ENCODE data around the gene EIF2B1.

EIF2B1 gene

DNA sequence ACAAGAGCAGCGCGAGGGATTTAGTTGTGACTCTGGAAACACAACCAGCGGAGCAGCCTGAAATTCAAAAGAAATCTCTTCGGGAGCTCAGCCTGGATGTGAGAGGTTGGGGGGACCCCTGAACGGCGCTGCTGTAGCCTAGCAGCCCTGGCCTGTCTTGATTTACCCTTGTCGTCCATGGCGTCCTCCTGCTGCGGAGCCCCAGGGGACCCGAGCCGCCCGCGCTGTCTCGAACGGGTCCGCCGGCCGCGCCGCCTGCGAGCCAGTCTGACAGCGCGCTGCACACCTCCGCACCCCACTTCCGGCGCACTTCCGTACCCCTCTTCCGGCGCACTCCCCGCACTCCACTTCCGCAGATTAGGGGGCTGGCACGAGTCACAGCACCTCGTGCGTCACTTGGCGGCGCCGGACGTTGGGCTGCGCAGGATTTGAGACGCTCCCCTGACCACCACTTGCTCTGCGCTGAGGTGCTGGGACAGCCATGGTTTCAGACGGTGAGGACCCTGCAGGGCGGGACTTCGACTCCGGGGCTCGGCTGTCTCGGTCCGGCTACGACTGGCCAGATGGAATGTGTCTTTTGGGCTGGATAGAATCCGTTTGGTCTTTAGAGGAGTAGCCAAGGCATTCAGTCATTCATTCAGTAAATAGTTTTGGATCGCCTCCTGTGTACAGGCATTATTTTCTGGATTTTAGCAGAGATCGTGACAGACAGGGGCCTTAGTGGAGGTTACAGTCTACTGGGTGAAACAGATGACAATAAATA is at the start of gene EIF2B1, which contains the start of gene GTF2H3:
Gene EIF2B1, minus strand, starts transcription at position 308 of the 763 bp plus-strand sequence. Its CDS starts 129 bp downstream, at position 179.
Gene GTF2H3, plus strand, starts transcription at position 451 of the 763 bp plus-strand sequence. Its CDS starts 31 bp downstream, at position 482.
- peak within 1 kb of the TSS; percentile 96 for H3K4me3 ChIP-seq (ENCODE audit: low read depth, low read length)
- TF ChIP-seq, protein P1, sequence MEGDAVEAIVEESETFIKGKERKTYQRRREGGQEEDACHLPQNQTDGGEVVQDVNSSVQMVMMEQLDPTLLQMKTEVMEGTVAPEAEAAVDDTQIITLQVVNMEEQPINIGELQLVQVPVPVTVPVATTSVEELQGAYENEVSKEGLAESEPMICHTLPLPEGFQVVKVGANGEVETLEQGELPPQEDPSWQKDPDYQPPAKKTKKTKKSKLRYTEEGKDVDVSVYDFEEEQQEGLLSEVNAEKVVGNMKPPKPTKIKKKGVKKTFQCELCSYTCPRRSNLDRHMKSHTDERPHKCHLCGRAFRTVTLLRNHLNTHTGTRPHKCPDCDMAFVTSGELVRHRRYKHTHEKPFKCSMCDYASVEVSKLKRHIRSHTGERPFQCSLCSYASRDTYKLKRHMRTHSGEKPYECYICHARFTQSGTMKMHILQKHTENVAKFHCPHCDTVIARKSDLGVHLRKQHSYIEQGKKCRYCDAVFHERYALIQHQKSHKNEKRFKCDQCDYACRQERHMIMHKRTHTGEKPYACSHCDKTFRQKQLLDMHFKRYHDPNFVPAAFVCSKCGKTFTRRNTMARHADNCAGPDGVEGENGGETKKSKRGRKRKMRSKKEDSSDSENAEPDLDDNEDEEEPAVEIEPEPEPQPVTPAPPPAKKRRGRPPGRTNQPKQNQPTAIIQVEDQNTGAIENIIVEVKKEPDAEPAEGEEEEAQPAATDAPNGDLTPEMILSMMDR (IDR thresholded peaks at IDR 0.05; ENCODE audit: low read depth, low read length), result no peak
- in situ Hi-C loops (cut with HindIII; ENCODE audit: low sequenced_read_pairs), result no loop called here
- peak; percentile 97 for DNase-seq (ENCODE audit: low read depth, low spot score)

DNA sequence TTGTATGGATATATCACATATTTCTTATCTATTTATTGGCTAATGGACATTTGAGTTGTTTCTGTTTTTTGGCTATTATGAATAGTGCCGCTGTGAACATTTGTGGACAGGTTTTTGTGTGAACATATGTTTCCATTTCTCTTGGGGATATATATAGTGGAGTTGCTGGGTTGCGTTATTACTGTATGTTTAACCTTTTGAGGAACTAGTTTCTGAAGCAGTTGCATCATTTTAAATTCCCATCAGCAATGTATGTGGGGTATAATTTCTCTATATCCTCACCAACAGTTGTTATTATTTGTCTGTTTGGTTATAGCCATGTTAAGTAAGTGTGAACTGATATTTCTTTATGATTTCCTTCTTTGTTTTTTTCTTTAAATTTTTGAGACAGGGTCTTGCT is 48.1 kb upstream of the EIF2B1 start:
- in situ Hi-C loops (cut with HindIII; ENCODE audit: low sequenced_read_pairs), result no loop called here
- DNase-seq (ENCODE audit: low read depth, low spot score), result no peak

DNA sequence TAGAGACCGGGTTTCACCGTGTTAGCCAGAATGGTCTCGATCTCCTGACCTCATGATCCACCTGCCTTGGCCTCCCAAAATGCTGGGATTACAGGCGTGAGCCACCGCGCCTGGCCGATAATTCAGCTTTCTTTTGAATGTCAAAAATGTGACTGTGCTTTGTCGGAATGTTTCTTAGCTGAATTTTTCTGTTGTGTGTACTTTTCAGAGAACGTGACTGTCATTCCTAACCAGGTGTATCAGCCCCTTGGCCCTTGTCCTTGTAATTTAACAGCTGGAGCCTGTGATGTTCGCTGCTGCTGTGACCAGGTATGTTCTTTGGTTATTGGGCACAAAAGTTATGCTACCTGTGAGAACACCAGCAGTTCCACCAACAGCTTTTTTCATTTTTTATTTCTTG is 45.5 kb upstream of the EIF2B1 start:
- in situ Hi-C loops (cut with HindIII; ENCODE audit: low sequenced_read_pairs), result no loop called here
- no peak overlapping the region for H3K4me3 ChIP-seq (ENCODE audit: low read depth, low read length)
- TF ChIP-seq, protein P1 (IDR thresholded peaks at IDR 0.05; ENCODE audit: low read depth, low read length), result no peak
- no peak for DNase-seq (ENCODE audit: low read depth, low spot score)

More for the DNA sequence above, 48.1 kb upstream of the EIF2B1 start:
- TF ChIP-seq, protein P1 (IDR thresholded peaks at IDR 0.05; ENCODE audit: low read depth, low read length), result no peak
- H3K4me3 ChIP-seq (ENCODE audit: low read depth, low read length), result no peak overlapping the region

DNA sequence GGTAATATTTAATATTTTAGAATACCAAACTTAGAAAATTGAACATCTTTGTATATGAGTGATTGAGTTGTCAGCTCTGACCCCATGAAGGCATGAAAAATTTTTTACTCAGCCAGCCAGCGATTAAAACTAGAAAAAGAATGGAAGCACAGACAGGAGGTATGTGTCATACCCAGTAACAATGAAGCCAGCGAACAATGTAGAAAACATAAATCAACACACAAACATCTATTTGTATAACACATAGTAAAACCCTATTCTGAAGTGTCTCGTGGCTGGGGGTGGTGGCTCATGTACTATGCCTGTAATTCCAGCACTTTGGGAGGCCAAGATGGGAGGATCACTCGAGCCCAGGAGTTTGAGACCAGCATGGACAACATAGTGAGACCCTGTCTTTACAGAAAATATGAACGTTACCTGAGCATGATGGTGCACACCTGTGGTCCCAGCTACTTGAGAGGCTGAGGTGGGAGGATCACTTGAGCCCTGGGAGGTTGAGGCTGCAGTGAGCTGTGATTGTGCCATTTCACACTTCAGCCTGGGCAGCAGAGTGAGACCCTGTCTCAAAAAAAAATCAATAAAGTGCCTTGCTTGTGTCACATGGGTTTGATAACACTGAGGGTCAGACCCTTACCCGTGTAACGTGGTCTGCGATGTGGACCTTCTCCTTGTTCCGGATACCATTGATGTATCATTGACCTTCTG is 43.3 kb upstream of the EIF2B1 start:
- TF ChIP-seq, protein P1 (IDR thresholded peaks at IDR 0.05; ENCODE audit: low read depth, low read length), result no peak
- H3K4me3 ChIP-seq (ENCODE audit: low read depth, low read length), result no peak overlapping the region
- in situ Hi-C loops (cut with HindIII; ENCODE audit: low sequenced_read_pairs), result no loop called here
- DNase-seq (ENCODE audit: low read depth, low spot score), result no peak

DNA sequence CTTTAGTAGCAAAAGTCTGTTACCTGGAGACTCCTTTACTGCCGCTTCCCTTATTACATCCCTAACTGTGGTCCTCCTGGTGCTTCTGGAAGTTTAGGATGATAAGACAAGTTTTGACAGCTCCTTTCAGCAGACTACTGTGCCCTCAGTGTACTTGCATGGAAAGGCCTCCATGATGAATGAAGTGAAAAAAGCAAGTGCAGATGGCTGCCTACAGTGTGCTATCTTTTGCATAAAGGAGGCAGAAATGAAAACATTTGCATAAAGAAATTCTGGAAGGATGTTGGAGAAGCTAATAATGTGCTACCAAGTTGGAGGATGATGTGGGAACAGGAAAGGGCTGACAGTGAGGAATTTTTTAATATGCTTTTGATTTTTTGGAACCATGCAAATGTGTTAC is 42.0 kb upstream of the EIF2B1 start:
- TF ChIP-seq, protein P1 (IDR thresholded peaks at IDR 0.05; ENCODE audit: low read depth, low read length), result no peak
- H3K4me3 ChIP-seq (ENCODE audit: low read depth, low read length), result no peak overlapping the region
- no peak for DNase-seq (ENCODE audit: low read depth, low spot score)
- in situ Hi-C loops (cut with HindIII; ENCODE audit: low sequenced_read_pairs), result no loop called here

DNA sequence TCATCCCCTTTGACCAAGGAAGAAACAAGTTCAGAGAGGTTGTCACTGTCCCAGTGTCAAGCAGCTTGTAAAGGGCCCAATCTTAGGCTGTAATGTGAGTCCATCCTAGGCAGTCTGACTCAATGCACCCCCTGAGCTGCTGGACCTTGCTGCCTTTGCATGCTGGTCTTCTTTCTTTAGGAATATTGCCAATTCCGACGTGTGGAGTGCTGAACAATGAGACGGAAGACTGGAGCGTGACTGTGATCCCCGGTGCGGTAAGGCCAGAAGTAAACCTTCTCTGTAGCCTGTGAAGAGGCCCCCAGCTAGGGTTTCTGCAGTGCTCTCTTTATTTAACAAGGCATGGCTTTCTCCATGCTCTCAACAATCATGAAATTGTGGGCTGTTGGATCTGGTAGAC is 38.4 kb upstream of the EIF2B1 start:
- in situ Hi-C loops (cut with HindIII; ENCODE audit: low sequenced_read_pairs), result no loop called here
- peak overlapping the region; percentile 89 for H3K4me3 ChIP-seq (ENCODE audit: low read depth, low read length)
- peak; percentile 65 for DNase-seq (ENCODE audit: low read depth, low spot score)
- TF ChIP-seq, protein P1 (IDR thresholded peaks at IDR 0.05; ENCODE audit: low read depth, low read length), result no peak
